ENCODE measurements around the gene CPNE4.

CPNE4 gene

DNA sequence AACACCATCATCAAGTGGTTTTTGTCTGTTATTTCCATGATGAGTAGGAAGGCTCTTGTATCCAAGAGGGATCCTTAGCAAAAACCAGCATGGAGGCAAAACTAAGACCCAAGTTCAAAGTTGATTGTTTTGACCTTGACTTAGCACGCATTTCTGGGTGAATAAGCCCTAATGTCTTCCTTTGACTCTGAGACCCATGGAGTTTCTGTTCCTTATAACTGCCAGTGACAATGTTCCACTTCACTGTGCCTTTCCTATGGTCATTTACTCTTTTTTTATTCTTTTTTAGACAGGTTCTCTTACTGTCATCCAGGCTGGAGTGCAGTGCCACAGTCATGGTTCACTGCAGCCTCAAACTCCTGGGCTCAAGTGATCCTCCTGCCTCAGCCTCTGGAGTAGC lies 413.8 kb downstream of the CPNE4 start:
- Histone ChIP-seq H3K27me3 (ENCODE audit: control insufficient read depth, low read length) (no peaks in the 10 kb centered on the region), H3K9me3 (ENCODE audit: control insufficient read depth, insufficient read depth, low read length) (no peaks in the 10 kb centered on the region), H3K4me3 (ENCODE audit: low read length) (no peak overlapping the region), H3K27ac (ENCODE audit: low read depth, low read length) (no peak overlapping the region), H3F3A (ENCODE audit: control insufficient read depth, insufficient read depth) (no peaks in the 10 kb centered on the region), H3K79me2 (ENCODE audit: control insufficient read depth, low read length) (no peaks in the 10 kb centered on the region), H3K36me3 (ENCODE audit: control insufficient read depth, low read length) (no peaks in the 10 kb centered on the region), H3K4me2 (ENCODE audit: low read length) (no peak overlapping the region), H3K9me2 (replicated peaks; ENCODE audit: control insufficient read depth, low read length) (no peaks in the 10 kb centered on the region), H4K20me1 (ENCODE audit: control insufficient read depth, insufficient read depth, low read depth, low read length) (no peaks in the 10 kb centered on the region), H3K4me1 (ENCODE audit: control insufficient read depth, low read length) (no peaks in the 10 kb centered on the region)
- no peak for TF ChIP-seq EZH2phosphoT487 (IDR thresholded peaks at IDR 0.05; ENCODE audit: borderline replicate concordance, low read length)
- TF ChIP-seq, protein P1, sequence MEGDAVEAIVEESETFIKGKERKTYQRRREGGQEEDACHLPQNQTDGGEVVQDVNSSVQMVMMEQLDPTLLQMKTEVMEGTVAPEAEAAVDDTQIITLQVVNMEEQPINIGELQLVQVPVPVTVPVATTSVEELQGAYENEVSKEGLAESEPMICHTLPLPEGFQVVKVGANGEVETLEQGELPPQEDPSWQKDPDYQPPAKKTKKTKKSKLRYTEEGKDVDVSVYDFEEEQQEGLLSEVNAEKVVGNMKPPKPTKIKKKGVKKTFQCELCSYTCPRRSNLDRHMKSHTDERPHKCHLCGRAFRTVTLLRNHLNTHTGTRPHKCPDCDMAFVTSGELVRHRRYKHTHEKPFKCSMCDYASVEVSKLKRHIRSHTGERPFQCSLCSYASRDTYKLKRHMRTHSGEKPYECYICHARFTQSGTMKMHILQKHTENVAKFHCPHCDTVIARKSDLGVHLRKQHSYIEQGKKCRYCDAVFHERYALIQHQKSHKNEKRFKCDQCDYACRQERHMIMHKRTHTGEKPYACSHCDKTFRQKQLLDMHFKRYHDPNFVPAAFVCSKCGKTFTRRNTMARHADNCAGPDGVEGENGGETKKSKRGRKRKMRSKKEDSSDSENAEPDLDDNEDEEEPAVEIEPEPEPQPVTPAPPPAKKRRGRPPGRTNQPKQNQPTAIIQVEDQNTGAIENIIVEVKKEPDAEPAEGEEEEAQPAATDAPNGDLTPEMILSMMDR (IDR thresholded peaks at IDR 0.05; ENCODE audit: low read depth, low read length, poor library complexity, severe bottlenecking) = no peak

GRCh38 chr3:131619821-131620220 lies 415.0 kb downstream of the CPNE4 start:
- H3K9me2 ChIP-seq (replicated peaks; ENCODE audit: control insufficient read depth, low read length) = no peaks in the 10 kb centered on the region
- TF ChIP-seq EZH2phosphoT487 (IDR thresholded peaks at IDR 0.05; ENCODE audit: borderline replicate concordance, low read length) = no peak
- TF ChIP-seq, protein P1 (IDR thresholded peaks at IDR 0.05; ENCODE audit: low read depth, low read length, poor library complexity, severe bottlenecking) = no peak
- H3K4me1 ChIP-seq (ENCODE audit: control insufficient read depth, low read length) = no peaks in the 10 kb centered on the region
- H3K4me3 ChIP-seq (ENCODE audit: low read length) = no peak overlapping the region
- no peaks in the 10 kb centered on the region for H3K9me3 ChIP-seq (ENCODE audit: control insufficient read depth, insufficient read depth, low read length)
- no peaks in the 10 kb centered on the region for H3F3A ChIP-seq (ENCODE audit: control insufficient read depth, insufficient read depth)
- no peak overlapping the region for H3K4me2 ChIP-seq (ENCODE audit: low read length)
- no peaks in the 10 kb centered on the region for H3K79me2 ChIP-seq (ENCODE audit: control insufficient read depth, low read length)
- H3K36me3 ChIP-seq (ENCODE audit: control insufficient read depth, low read length) = no peaks in the 10 kb centered on the region
- H3K27ac ChIP-seq (ENCODE audit: low read depth, low read length) = no peak overlapping the region
- no peaks in the 10 kb centered on the region for H3K27me3 ChIP-seq (ENCODE audit: control insufficient read depth, low read length)
- H4K20me1 ChIP-seq (ENCODE audit: control insufficient read depth, insufficient read depth, low read depth, low read length) = no peaks in the 10 kb centered on the region

- Histone ChIP-seq H3K79me2 (ENCODE audit: control insufficient read depth, low read length) (no peaks in the 10 kb centered on the region), H3K36me3 (ENCODE audit: control insufficient read depth, low read length) (no peaks in the 10 kb centered on the region), H3K27me3 (ENCODE audit: control insufficient read depth, low read length) (no peaks in the 10 kb centered on the region), H3K4me2 (ENCODE audit: low read length) (no peak overlapping the region), H3F3A (ENCODE audit: control insufficient read depth, insufficient read depth) (no peaks in the 10 kb centered on the region), H3K4me1 (ENCODE audit: control insufficient read depth, low read length) (no peaks in the 10 kb centered on the region), H3K4me3 (ENCODE audit: low read length) (no peak overlapping the region), H4K20me1 (ENCODE audit: control insufficient read depth, insufficient read depth, low read depth, low read length) (no peaks in the 10 kb centered on the region), H3K27ac (ENCODE audit: low read depth, low read length) (no peak overlapping the region), H3K9me3 (ENCODE audit: control insufficient read depth, insufficient read depth, low read length) (no peaks in the 10 kb centered on the region), H3K9me2 (replicated peaks; ENCODE audit: control insufficient read depth, low read length) (no peaks in the 10 kb centered on the region)
- TF ChIP-seq, protein P1 (IDR thresholded peaks at IDR 0.05; ENCODE audit: low read depth, low read length, poor library complexity, severe bottlenecking) = no peak
- no peak for TF ChIP-seq EZH2phosphoT487 (IDR thresholded peaks at IDR 0.05; ENCODE audit: borderline replicate concordance, low read length)
Observed at GRCh38 chr3:131616719-131617118, 418.1 kb downstream of the CPNE4 start.

DNA sequence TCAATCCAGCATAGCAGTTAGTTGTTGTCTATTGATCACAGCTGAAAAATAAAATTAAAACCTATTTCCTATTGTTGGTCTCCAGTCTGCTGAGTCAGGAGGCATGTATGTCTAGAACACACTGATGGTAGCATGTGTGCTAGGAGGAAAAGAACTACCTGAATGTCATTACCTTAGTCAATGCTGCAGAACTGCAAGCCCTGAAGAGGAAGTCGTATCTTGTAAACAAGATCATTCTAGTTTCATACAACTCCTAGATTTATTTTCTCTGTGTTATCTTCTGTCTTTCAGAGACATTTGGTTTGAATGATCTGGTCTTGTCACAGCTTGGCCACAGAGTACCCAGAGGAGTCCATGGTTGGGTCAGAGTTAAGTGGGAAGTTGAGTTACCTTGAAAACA lies 422.1 kb downstream of the CPNE4 start:
- no peak overlapping the region for H3K27ac ChIP-seq (ENCODE audit: low read depth, low read length)
- H3K4me2 ChIP-seq (ENCODE audit: low read length) = no peak overlapping the region
- H3K79me2 ChIP-seq (ENCODE audit: control insufficient read depth, low read length) = no peaks in the 10 kb centered on the region
- no peaks in the 10 kb centered on the region for H3K9me2 ChIP-seq (replicated peaks; ENCODE audit: control insufficient read depth, low read length)
- H3K27me3 ChIP-seq (ENCODE audit: control insufficient read depth, low read length) = no peaks in the 10 kb centered on the region
- no peak overlapping the region for H3K4me3 ChIP-seq (ENCODE audit: low read length)
- H3K36me3 ChIP-seq (ENCODE audit: control insufficient read depth, low read length) = no peaks in the 10 kb centered on the region
- TF ChIP-seq, protein P1 (IDR thresholded peaks at IDR 0.05; ENCODE audit: low read depth, low read length, poor library complexity, severe bottlenecking) = no peak
- TF ChIP-seq EZH2phosphoT487 (IDR thresholded peaks at IDR 0.05; ENCODE audit: borderline replicate concordance, low read length) = no peak
- H3K9me3 ChIP-seq (ENCODE audit: control insufficient read depth, insufficient read depth, low read length) = no peaks in the 10 kb centered on the region
- H3F3A ChIP-seq (ENCODE audit: control insufficient read depth, insufficient read depth) = no peaks in the 10 kb centered on the region
- H3K4me1 ChIP-seq (ENCODE audit: control insufficient read depth, low read length) = no peaks in the 10 kb centered on the region
- no peaks in the 10 kb centered on the region for H4K20me1 ChIP-seq (ENCODE audit: control insufficient read depth, insufficient read depth, low read depth, low read length)

Measured in DOHH2 (cell line).